SU-DHL-6 (cell line): Measurements from ENCODE around the gene NAT14.

Source experiments
- CTCF ChIP-seq: fragments of 200-600 bp; sonication (generic); IDR thresholded peaks from one replicate; pipeline ENCODE4 v1.5.1; 2017; ENCODE audit warnings: antibody characterized with exemption, mild to moderate bottlenecking, low read length, moderate library complexity; ENCODE audit not compliant: insufficient read depth, poor library complexity, severe bottlenecking
- EZH2phosphoT487 ChIP-seq: fragments of 200-600 bp; sonication (generic), shearing (Covaris generic); conservative IDR thresholded peaks from 2 replicates; pipeline ENCODE4 v1.6.1; 2018; ENCODE audit warnings: mild to moderate bottlenecking, antibody characterized with exemption, low read length, moderate library complexity, mixed read lengths

DNA sequence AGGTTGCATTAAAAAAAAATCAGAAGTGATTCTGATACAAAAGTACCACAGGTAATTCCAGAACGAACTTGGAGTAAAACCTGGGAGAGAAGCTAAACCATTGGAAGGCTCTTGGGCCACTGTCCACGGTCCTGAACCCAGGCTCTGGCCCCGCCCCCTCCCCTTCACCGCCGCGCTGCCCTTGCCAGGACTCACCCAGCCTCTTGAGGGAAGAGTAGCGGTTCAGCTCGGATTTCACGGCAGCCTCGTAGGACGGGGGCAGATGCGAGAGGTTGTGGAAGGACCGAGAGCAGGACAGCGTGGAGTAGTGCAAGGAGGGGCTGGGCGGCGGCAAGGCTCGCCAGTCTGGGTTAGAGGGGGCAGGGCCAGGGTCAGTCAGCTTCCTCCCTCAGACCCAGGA lies 47.6 kb upstream of the NAT14 start:
- no peak for TF ChIP-seq EZH2phosphoT487
- no peak for TF ChIP-seq CTCF
